ENCODE data around the gene BHLHE40.

DNA sequence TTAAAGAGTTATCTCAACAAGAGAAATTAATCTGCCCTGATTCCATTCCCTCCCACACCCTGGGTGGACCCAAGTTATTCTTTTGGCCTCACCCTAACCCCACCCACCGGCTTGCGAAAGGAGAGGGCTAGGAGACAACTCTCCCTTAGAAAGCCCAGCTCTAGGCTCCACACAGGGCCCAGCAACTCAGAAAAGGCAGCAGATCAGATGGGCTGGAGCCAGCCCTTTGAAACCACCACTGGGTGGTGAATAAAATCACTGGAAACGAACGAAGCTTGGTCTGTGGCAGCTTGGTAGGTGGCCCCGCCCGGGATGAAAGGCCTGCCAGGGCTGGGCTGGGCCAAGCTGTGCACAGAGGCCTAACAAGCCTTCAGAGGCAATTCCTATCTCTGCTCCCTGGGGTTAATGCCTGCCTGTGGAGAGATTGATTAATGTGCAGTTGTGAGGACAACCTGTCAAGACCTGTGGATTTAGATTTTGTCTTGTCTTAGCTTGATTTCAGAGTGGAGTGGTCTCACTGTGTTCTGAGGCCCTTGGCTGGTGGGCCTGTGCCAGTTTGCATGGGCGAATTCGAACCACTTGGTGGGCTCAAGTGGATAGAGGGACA, 38.8 kb downstream of the BHLHE40 start:
- TF ChIP-seq POLR2A (IDR thresholded peaks at IDR 0.05) (no peak), EP300 (IDR thresholded peaks at IDR 0.05) (no peak)
- TF ChIP-seq, protein P1, sequence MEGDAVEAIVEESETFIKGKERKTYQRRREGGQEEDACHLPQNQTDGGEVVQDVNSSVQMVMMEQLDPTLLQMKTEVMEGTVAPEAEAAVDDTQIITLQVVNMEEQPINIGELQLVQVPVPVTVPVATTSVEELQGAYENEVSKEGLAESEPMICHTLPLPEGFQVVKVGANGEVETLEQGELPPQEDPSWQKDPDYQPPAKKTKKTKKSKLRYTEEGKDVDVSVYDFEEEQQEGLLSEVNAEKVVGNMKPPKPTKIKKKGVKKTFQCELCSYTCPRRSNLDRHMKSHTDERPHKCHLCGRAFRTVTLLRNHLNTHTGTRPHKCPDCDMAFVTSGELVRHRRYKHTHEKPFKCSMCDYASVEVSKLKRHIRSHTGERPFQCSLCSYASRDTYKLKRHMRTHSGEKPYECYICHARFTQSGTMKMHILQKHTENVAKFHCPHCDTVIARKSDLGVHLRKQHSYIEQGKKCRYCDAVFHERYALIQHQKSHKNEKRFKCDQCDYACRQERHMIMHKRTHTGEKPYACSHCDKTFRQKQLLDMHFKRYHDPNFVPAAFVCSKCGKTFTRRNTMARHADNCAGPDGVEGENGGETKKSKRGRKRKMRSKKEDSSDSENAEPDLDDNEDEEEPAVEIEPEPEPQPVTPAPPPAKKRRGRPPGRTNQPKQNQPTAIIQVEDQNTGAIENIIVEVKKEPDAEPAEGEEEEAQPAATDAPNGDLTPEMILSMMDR (IDR thresholded peaks at IDR 0.05), result no peak
